K562 (cell line): ENCODE results near the gene MRPL44. TPM values are rescaled to one million over a fixed set of nuclear protein-coding genes. Genes with fewer than 3 reads are reported as not detected.

Experiments
- ASH1L ChIP-seq: fragments of 450-650 bp; IDR thresholded peaks from 2 replicates; pipeline ENCODE4 v1.6.1; 2018; ENCODE audit warnings: borderline replicate concordance, mild to moderate bottlenecking, low read depth; ENCODE audit not compliant: partially characterized antibody
- BCOR ChIP-seq: fragments of 450-650 bp; IDR thresholded peaks from 2 replicates; pipeline ENCODE4 v1.6.1; 2016
- CCAR2 ChIP-seq: fragments of 200-400 bp; formaldehyde crosslinking; IDR thresholded peaks from 2 replicates; pipeline ENCODE4 v1.6.1; 2017; ENCODE audit warnings: mild to moderate bottlenecking, low read depth, low read length
- CHAMP1 ChIP-seq: fragments of 450-650 bp; IDR thresholded peaks from 2 replicates; pipeline ENCODE4 v1.6.1; 2016; ENCODE audit warnings: mild to moderate bottlenecking
- CHD2 ChIP-seq: IDR thresholded peaks from 2 replicates; pipeline ENCODE4 v1.6.1; 2011; ENCODE audit warnings: low read depth, low read length
- CSDE1 ChIP-seq, 2 experiments: fragments of 450-650 bp; IDR thresholded peaks; 2 replicates each; pipeline ENCODE4 v1.6.1; 2016; ENCODE audit warnings: mild to moderate bottlenecking in 1 of 2
- EP400 ChIP-seq: fragments of 450-650 bp; IDR thresholded peaks from 2 replicates; pipeline ENCODE4 v1.6.1; 2017; ENCODE audit warnings: antibody characterized with exemption, mild to moderate bottlenecking, moderate library complexity
- FOXA3 ChIP-seq, 2 experiments: fragments of 450-650 bp in 1 of 2; sonication (generic) in 1 of 2; formaldehyde crosslinking; IDR thresholded peaks in 1 of 2; conservative IDR thresholded peaks in 1 of 2; 2 replicates each; pipeline versions ENCODE4 v1.4.0 to v1.8.0; 2020 to 2022; ENCODE audit warnings: mild to moderate bottlenecking in 2 of 2, missing genetic modification reagents in 1 of 2
- FOXJ2 ChIP-seq: fragments of 200-800 bp; sonication (Bioruptor generic); IDR thresholded peaks from 2 replicates; pipeline ENCODE4 v1.6.1; 2016; ENCODE audit warnings: missing genetic modification characterization, missing compliant biosample characterization
- IRF2 ChIP-seq: sonication (generic); formaldehyde crosslinking; IDR thresholded peaks from 2 replicates; pipeline ENCODE4 v1.8.1; 2022; ENCODE audit warnings: mild to moderate bottlenecking, missing genetic modification reagents
- MAFK ChIP-seq: IDR thresholded peaks from 2 replicates; pipeline ENCODE4 v1.6.1; 2011; ENCODE audit warnings: low read length, improper control_type of control experiment
- MAZ ChIP-seq, 2 experiments: fragments of 450-650 bp in 1 of 2; sonication (generic) in 1 of 2; formaldehyde crosslinking; IDR thresholded peaks in 1 of 2; conservative IDR thresholded peaks in 1 of 2; 2 replicates each; pipeline versions ENCODE4 v1.4.0 to v1.5.0; 2020; ENCODE audit warnings: mild to moderate bottlenecking in 1 of 2, missing genetic modification reagents in 1 of 2
- MIER1 ChIP-seq: fragments of 450-650 bp; IDR thresholded peaks from 2 replicates; pipeline ENCODE4 v1.6.1; 2016; ENCODE audit warnings: antibody characterized with exemption, mild to moderate bottlenecking, low read depth
- NFATC3 ChIP-seq: fragments of 450-650 bp; IDR thresholded peaks from 2 replicates; pipeline ENCODE4 v1.6.1; 2017; ENCODE audit warnings: mild to moderate bottlenecking
- NR3C1 ChIP-seq: sonication (generic); formaldehyde crosslinking; IDR thresholded peaks from 2 replicates; pipeline ENCODE4 v1.8.1; 2022; ENCODE audit warnings: missing genetic modification reagents
- PHF20 ChIP-seq: fragments of 450-650 bp; IDR thresholded peaks from 2 replicates; pipeline ENCODE4 v1.6.1; 2018; ENCODE audit not compliant: partially characterized antibody
- POLR3G ChIP-seq: IDR thresholded peaks from 2 replicates; pipeline ENCODE4 v1.6.1; 2011; ENCODE audit not compliant: insufficient read length, insufficient replicate concordance; ENCODE audit errors: extremely low read depth
- POU5F1 ChIP-seq: fragments of 150-350 bp; IDR thresholded peaks from 2 replicates; pipeline ENCODE4 v1.6.1; 2014; ENCODE audit warnings: borderline replicate concordance, low read length, low read depth, mild to moderate bottlenecking; ENCODE audit not compliant: partially characterized antibody
- PPARD ChIP-seq: fragments of 250-450 bp; sonication (Bioruptor Pico); IDR thresholded peaks from 2 replicates; pipeline ENCODE4 v1.8.0; 2022; ENCODE audit warnings: inconsistent platforms, mild to moderate bottlenecking, moderate library complexity
- RBM15 ChIP-seq: fragments of 200-400 bp; formaldehyde crosslinking; IDR thresholded peaks from 2 replicates; pipeline ENCODE4 v1.6.1; 2018; ENCODE audit warnings: mild to moderate bottlenecking, low read length, moderate library complexity; ENCODE audit not compliant: insufficient read depth
- SP1 ChIP-seq: sonication (generic); formaldehyde crosslinking; IDR thresholded peaks from 2 replicates; pipeline ENCODE4 v1.8.1; 2022; ENCODE audit warnings: mild to moderate bottlenecking, missing genetic modification reagents
- TRIM24 ChIP-seq, 2 experiments: fragments of 450-650 bp; IDR thresholded peaks; 2 replicates each; pipeline ENCODE4 v1.6.1; 2016
- ZBTB17 ChIP-seq: fragments of 450-650 bp; formaldehyde crosslinking; IDR thresholded peaks from 2 replicates; pipeline ENCODE4 v1.4.0; 2020; ENCODE audit warnings: mild to moderate bottlenecking
- ZC3H11A ChIP-seq: IDR thresholded peaks from 2 replicates; pipeline ENCODE4 v1.6.1; 2012; ENCODE audit warnings: low read depth, low read length, improper control_type of control experiment
- ZNF12 ChIP-seq: sonication (generic); formaldehyde crosslinking; IDR thresholded peaks from 2 replicates; pipeline ENCODE4 v1.4.0; 2020; ENCODE audit warnings: mild to moderate bottlenecking, missing genetic modification reagents
- ZNF384 ChIP-seq: IDR thresholded peaks from 2 replicates; pipeline ENCODE4 v1.6.1; 2012; ENCODE audit warnings: low read depth, low read length, improper control_type of control experiment
- ZNF398 ChIP-seq: fragments of 250-450 bp; sonication (Bioruptor Pico); IDR thresholded peaks from 2 replicates; pipeline ENCODE4 v1.8.0; 2021; ENCODE audit warnings: moderate library complexity, mild to moderate bottlenecking, inconsistent platforms
- ZNF41 ChIP-seq: fragments of 250-450 bp; sonication (Bioruptor Pico); conservative IDR thresholded peaks from 2 replicates; pipeline ENCODE4 v1.4.0; 2020; ENCODE audit warnings: mild to moderate bottlenecking
- ZNF551 ChIP-seq: fragments of 250-450 bp; sonication (Bioruptor Pico); IDR thresholded peaks from 2 replicates; pipeline ENCODE4 v1.5.0; 2021; ENCODE audit warnings: mild to moderate bottlenecking, moderate library complexity
- ZNF785 ChIP-seq: fragments of 250-450 bp; sonication (Bioruptor Pico); IDR thresholded peaks from 2 replicates; pipeline ENCODE4 v1.4.0; 2020; ENCODE audit warnings: mild to moderate bottlenecking
- polyA plus RNA-seq, 8 experiments: library from polyadenylated mRNA; depleted of rRNA in 4 of 8; stranded (reverse) in 5 of 8; unstranded in 3 of 8; fragments of >200 nt; fragmentation: Nextera tagmentation in 2 of 8; fragmentation: Illumina TruSeq in 1 of 8; extraction: Ambion mirVana in 2 of 8; extraction: Trizol in 1 of 8; gene quantifications; 2 replicates each; pipeline versions ENCODE4 v1.2.1 to v1.2.3, GENCODE V29; 2011 to 2014; ENCODE audit warnings: inconsistent platforms in 1 of 8, missing spikeins in 1 of 8
- total RNA-seq, 7 experiments: library from RNA; depleted of rRNA in 6 of 7; stranded (reverse); fragments of >200 nt in 6 of 7; fragmentation: Illumina TruSeq in 2 of 7; extraction: Trizol in 2 of 7; gene quantifications; 2 replicates each; pipeline versions ENCODE4 v1.2.1 to v1.2.3, GENCODE V29; 2011 to 2021; ENCODE audit warnings: low replicate concordance in 1 of 7

Gene MRPL44
- total and polyA plus RNA-seq, 9 of the 15 experiments (the other 6 are each of a cell fraction or from before 2014, with no cell fraction given) = 10.4 to 26.0 (median 20.2) TPM

GRCh38 chr2:223995569-223995968 is 38.3 kb downstream of the MRPL44 start (continued):
- TF ChIP-seq ZNF398 (no peak), CCAR2 (no peak), TRIM24 (IDR thresholded peaks at IDR 0.05) (peak; percentile 98), SP1 (no peak), IRF2 (CRISPR knock-in tag) (no peak), ZNF384 (no peak), PHF20 (no peak), CHAMP1 (no peak), ZNF785 (CRISPR knock-in tag) (no peak), FOXJ2 (tag) (peak; percentile 89), CSDE1 (IDR thresholded peaks at IDR 0.05) (no peak), PPARD (CRISPR knock-in tag) (no peak), ZNF12 (CRISPR knock-in tag) (no peak), NFATC3 (no peak), ZC3H11A (no peak), ZBTB17 (CRISPR knock-in tag) (no peak), ZNF41 (no peak), ZNF551 (CRISPR knock-in tag) (no peak), CHD2 (no peak), POU5F1 (no peak), FOXA3 (CRISPR knock-in tag; conservative IDR thresholded peaks at IDR 0.05 in 1 of 2, IDR thresholded peaks at IDR 0.05 in 1 of 2) (peak in 1 of 2 experiments; percentile 46; a peak in 2 of 4 replicates), MIER1 (no peak), MAZ (CRISPR knock-in tag; conservative IDR thresholded peaks at IDR 0.05 in 1 of 2, IDR thresholded peaks at IDR 0.05 in 1 of 2) (0 out of 4 replicates have a peak, but pooled peaks of 1 of the 2 experiments have one; percentile 24), ASH1L (no peak), EP400 (peak; percentile 69), NR3C1 (no peak), MAFK (no peak), RBM15 (no peak), POLR3G (no peak), BCOR (no peak; the same call in 1 of the 2 replicates)
